Loucy (cell line): ENCODE data around the gene RAET1L.

Experiments used
- CTCF ChIP-seq: fragments of 200-600 bp; sonication (generic); conservative IDR thresholded peaks from 2 replicates; pipeline ENCODE4 v1.5.1; 2014; ENCODE audit warnings: mild to moderate bottlenecking, antibody characterized with exemption, low read length
- EZH2phosphoT487 ChIP-seq: fragments of 200-600 bp; IDR thresholded peaks from 2 replicates; pipeline ENCODE4 v1.6.1; 2018; ENCODE audit warnings: antibody characterized with exemption, mild to moderate bottlenecking, moderate library complexity, borderline replicate concordance

GRCh38 chr6:149969635-149970034 is 55.7 kb downstream of the RAET1L start:
- TF ChIP-seq CTCF (no peak), EZH2phosphoT487 (no peak)
